GOT3 (cell line): ENCODE measurements around the gene CFAP99.
"Not testable (repeated sequence)": the region's sequence is repeated elsewhere in the genome, so short reads cannot be mapped to it uniquely, and the experiment has no call there.

ENCODE experiments used
- DNase-seq: peaks from one replicate; lab custom pipeline; 2025; ENCODE audit warnings: mixed read lengths; lab: John Stamatoyannopoulos, UW

Gene CFAP99

GRCh38 chr4:2428496-2429213 is 9.9 kb downstream of the CFAP99 start:
- no peak for DNase-seq

DNA sequence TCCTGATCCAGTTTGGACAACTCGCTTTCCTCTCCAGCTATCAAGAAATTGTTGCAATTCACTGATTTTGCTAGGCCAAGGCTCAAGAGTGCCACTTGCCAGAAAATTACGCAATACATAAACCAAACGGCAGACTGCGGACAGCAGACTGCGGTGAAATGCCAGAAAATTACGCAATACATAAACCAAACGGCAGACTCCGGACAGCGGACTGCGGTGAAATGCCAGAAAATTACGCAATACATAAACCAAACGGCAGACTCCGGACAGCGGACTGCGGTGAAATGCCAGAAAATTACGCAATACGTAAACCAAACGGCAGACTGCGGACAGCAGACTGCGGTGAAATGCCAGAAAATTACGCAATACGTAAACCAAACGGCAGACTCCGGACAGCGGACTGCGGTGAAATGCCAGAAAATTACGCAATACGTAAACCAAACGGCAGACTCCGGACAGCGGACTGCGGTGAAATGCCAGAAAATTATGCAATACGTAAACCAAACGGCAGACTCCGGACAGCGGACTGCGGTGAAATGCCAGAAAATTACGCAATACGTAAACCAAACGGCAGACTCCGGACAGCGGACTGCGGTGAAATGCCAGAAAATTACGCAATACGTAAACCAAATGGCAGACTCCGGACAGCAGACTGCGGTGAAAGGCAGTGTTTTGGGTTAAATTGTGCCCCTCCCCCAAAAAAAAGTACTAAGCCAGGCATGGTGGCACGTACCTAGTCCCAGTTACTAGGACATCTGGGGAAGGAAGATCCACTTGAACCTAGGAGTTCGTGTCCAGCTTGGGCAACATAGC is 11.4 kb downstream of the CFAP99 start:
- DNase-seq = not testable (repeated sequence)

DNA sequence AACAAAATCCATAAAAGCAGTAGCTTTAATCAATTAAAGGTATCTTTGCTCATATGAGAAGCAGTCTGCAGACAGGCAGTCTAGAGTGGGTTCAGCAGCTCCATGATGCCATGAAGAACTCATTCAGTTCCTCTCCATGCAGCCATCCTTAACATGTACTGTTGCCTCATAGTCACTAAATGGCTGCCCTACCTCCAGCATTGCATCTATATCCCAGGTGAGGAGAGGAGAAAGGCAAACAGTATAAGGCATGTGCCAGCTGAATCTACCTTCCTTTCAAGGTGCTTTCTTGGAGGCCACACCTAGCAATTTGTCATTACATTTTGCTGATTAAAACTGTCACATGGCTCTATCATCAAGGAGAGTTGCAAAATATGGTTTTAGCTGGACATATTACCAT is 13.2 kb downstream of the CFAP99 start:
- no peak for DNase-seq

DNA sequence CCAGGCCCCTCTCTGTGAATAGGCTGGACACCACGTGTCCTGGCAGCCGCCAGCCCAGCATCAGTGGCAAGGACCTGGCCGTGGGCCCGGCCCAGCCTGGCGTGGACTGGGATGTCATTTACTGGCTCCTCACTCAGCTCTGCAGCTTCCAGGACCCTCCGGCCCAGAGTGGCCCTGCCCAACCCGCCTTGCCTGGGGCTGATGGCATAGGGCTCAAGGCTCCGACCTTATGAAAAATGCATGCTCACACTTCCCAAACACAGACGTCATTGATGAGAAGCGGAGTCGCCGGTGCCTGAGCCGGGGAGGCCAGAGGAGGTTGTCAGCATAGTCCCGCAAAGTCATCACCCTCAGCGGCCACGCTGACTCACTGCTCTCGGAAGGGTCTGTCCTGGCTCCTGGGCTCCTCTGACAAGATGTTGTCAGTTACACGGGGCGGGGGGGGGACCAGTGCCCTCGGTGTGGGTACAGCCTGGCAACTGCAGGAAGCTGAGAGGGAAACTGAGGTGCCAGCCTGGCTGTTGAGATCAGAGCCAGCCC is 14.3 kb downstream of the CFAP99 start:
- DNase-seq = no peak

- DNase-seq = no peak
These were observed 15.0 kb downstream of the CFAP99 start for GRCh38 chr4:2433609-2434350.

- DNase-seq = no peak
These were observed 15.7 kb downstream of the CFAP99 start for GRCh38 chr4:2434420-2434819.

GRCh38 chr4:2436301-2436700 is 17.5 kb downstream of the CFAP99 start:
- DNase-seq = no peak

GRCh38 chr4:2436761-2437474 is 18.2 kb downstream of the CFAP99 start:
- DNase-seq = no peak

DNA sequence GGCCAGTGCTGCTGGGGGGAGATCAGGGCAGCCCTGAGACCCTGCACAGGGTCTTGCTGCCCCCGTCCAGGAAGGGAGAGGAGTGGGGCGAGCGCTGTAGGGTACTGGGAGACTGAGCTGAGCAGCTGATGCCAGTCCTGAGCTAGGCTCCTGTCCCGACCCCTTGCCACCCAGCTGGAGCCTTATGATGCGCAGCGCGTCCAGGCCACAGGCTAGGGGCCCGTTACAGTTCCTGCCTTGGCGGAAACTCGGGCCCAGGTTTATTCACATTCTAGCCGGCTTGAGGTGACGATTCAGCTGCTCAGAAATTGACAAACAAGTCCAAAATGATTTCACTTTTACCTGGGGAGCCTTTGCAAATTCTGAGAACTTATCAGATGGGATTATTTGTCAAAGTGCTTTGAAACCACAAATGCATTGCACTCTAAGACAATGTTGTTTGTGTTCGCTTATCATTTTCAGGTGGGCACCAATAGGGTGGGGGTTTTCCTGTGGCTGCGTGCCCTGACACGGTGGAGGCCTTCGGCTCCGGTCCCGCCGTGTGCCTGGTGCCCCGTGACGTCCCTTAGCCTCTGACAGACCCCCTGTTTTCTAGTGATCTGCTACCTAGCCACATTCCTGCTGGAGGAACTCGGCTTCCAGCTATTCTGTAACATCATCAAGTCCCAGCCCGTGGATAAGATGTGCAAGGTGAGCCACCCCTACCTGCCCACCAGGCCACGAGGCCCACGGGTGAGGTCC is 18.9 kb downstream of the CFAP99 start:
- no peak for DNase-seq

DNA sequence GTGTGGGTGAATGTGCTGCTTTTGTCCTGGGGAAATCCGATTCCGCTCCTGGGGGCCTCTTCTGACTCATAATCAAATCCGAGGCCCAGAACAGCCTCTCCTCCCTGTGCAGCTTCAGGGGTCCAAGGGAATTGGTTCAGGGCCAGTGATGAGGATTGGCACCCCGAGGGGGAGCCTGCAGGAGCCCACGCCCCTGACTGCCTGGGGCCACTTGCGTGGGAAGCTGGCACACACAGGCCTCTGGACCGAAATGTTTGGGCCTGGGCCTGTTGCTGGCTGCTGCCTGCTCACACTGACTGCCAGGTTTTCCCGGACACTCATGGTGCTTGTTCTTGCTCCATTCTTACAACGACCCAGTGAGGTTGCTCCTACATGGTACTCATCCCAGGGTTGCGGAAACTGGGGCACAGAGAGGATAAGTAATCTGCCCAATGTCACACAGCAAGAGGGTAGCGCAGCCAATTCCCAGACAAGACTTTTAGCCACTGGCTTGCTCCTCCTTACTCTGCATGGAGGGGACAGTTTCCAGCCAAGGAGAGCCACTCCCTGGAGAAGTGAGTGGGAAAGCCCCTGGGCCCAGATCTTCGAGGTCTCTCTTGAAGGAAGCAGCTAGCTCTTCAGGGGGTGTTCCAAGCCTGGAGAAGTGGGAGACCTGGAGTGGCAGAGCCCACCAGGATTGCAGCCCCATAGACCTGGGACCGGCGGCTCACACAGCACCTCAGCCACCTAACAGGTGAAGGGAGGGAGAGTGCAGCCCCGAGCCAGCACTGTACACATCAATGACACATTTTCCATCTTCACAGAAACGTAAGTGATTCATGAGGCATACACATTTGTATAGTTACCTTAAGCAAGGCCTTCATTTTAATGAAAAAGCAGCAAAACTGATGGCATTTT is 20.3 kb downstream of the CFAP99 start:
- no peak for DNase-seq

DNA sequence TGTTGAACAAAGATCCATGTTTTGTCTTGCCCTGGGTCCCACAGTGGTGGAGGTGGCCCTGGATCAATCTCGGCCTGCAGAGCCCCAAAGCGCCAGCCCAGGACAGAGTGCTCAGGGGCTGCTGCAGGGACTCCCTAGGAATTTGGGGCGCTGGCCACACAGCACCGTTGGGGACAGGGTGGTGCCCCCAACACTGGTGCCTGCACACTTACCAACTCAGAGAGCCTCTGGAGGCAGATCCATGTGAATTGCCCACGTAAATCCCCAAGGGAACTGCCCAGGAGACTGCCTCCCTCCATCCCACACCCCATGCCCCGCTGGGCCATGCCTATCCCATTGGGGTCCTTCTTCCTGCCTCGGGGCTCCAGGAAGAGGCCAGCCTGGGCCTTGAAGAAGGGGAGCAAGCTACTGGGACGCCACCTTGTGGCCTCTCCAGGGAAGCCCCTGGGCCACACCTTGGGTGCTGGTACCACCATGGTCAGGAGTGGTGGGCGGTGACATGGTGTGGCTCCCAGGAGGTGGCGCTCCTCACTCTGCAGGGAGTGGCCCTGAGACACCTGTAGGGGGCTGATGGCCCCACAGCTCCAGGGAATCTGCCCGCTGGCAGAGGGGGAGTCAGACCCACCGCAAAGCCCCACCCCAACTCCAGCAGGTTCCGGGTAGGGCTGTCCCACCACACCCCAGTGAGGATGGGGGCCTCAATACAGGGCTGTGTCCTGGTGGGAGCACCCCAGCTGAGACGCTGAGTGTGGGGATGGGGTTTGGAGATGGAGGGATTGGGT is 22.8 kb downstream of the CFAP99 start:
- DNase-seq = no peak

GRCh38 chr4:2442175-2442993 is 23.6 kb downstream of the CFAP99 start:
- DNase-seq = no peak

DNA sequence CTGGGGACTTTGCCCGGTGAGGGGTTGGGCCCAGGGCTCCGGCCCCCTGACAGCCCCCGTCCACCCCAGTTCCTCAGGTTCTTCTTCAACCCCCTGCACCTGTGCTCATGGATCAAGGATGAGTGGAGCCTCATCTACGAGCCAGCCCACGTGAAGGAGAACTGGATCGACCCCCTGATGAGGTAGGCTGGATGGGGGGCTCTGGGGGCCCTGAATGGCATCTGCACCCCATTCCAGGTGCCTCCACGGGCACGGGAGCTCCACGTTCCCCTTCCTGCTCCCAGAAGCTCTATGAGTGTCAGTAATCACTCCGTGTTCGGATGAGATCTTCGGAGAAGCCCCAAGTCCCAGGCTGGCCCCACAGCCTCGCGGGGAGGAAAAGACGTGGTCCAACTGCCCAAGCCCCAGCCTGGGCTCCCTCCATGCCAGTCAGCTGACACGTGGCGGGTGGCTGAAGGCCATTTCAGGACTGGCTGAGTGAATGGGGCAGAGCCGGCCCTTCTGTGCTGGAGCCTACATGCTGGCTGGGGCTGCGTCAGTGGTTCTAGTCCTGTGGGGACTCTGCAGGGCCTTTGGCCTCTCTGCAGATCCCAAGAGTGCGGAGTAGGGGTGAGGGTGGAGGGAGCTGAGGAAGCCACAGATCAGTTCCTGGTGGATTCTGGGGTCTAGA is 24.4 kb downstream of the CFAP99 start:
- no peak for DNase-seq

GRCh38 chr4:2443956-2444740 is 25.4 kb downstream of the CFAP99 start:
- no peak for DNase-seq

DNA sequence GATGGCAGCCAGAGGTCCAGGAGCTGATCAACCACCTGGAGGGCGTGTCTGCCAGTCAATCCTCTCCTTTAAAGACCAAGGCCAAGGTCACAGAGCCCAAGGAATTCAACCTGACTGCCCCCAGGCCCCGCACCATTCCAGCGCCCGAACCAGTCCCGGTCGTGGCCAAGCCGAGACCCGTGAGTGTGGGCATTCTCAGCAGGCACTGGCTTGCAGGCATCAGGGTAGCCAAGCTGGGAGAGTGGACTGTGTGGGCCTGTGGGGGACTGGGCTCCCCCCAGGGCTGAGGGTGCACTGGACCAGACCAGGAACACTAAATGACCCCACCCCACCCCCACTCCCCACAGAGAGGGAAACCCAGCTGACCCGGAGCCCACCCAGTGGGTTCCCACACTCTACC is 26.4 kb downstream of the CFAP99 start:
- DNase-seq = no peak

DNA sequence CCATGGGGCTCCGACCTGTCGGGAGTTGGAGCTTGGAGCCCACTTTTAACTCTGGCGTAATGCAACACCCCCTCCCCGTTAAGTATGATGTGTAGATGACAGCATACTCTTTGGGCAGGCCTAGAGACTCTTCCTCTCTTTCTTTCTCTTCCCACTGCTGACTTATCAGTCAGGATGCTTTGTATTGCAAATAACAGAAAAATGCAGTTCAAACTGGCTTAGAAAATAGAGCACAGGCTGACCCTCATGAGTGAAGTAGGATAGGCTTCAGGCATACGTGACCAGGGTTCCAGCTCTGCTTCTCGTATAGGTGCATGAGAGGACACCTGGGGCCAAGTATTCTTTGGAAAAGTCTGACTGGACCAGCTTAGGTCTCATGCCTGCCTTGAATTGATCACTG is 26.8 kb downstream of the CFAP99 start:
- no peak for DNase-seq
